Measurements from ENCODE around the gene DCLK1. TPM values are rescaled to one million over a fixed set of nuclear protein-coding genes. Genes with fewer than 3 reads are reported as not detected.

DCLK1 gene
- total RNA-seq, 4 donors from 2014 or later = 0.72 to 9.1 (median 4.9) TPM

- TF ChIP-seq CTCF (IDR thresholded peaks at IDR 0.05) (no peak), POLR2A (IDR thresholded peaks at IDR 0.05) (no peak)
- no peak for DNase-seq
- Histone ChIP-seq H3K36me3 (no peaks in the 10 kb centered on the region), H3K27me3 (peaks cover 0 to 32% (median 0%) of the 10 kb centered on the region in 4 donors), H3K9me3 (no peaks in the 10 kb centered on the region), H3K27ac (peak overlapping the region in 1 of 4 donors; percentile 18), H3K4me3 (no peak overlapping the region), H3K4me1 (peaks cover 0 to 38% (median 12%) of the 10 kb centered on the region in 3 donors)
- intact Hi-C loops (cut with DNase I) = no loop called here
- WGBS, 2 donors = 69 to 73% methylated on average over 2 to 3 of the region's 3 CpGs
These were observed 4.7 kb downstream of the DCLK1 start for GRCh38 chr13:36126491-36126890.

- Histone ChIP-seq H3K4me3 (no peak overlapping the region), H3K27me3 (peaks cover 0 to 26% (median 0%) of the 10 kb centered on the region in 4 donors), H3K27ac (no peak overlapping the region), H3K9me3 (no peaks in the 10 kb centered on the region), H3K36me3 (no peaks in the 10 kb centered on the region), H3K4me1 (peaks cover 0 to 31% (median 12%) of the 10 kb centered on the region in 3 donors)
- intact Hi-C loops (cut with DNase I) = no loop called here
- 90 to 94% methylated on average over 26 to 28 of the region's 28 CpGs for WGBS, 2 donors
- no peak for TF ChIP-seq POLR2A (IDR thresholded peaks at IDR 0.05)
- TF ChIP-seq CTCF (IDR thresholded peaks at IDR 0.05) = no peak
- DNase-seq = no peak
These were observed 5.3 kb downstream of the DCLK1 start for GRCh38 chr13:36125841-36126240.

GRCh38 chr13:36124236-36124822 is 6.9 kb downstream of the DCLK1 start:
- 30 to 32% methylated on average over 5 to 6 of the region's 6 CpGs for WGBS, 2 donors
- Histone ChIP-seq H3K36me3 (no peaks in the 10 kb centered on the region), H3K27ac (peak overlapping the region in 2 of 4 donors; percentile 27 to 62), H3K4me1 (peaks cover 0 to 16% (median 7%) of the 10 kb centered on the region in 3 donors), H3K4me3 (no peak overlapping the region), H3K27me3 (peaks cover 0 to 11% (median 0%) of the 10 kb centered on the region in 4 donors), H3K9me3 (no peaks in the 10 kb centered on the region)
- intact Hi-C loops (cut with DNase I) = no loop called here
- no peak for DNase-seq
- TF ChIP-seq CTCF (IDR thresholded peaks at IDR 0.05) (no peak), POLR2A (IDR thresholded peaks at IDR 0.05) (no peak)

DNA sequence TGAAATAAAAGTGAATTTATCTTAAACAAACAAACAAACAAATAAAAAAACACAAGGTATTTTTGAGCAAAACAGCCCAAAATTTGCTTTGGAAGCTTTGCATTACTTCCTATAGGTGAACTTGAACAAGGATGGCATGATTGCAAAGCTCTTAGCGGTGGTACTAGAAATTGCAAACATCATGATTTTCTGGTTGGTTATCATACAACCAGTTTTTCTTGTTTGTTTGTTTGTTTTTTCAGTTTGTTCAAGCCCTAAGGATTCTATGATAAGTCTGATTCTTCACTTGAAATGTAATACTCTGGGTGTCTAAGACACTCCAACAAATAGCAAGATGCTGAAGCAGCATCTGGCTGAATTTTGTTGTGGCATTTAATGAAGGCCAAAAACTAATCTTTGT is 15.9 kb downstream of the DCLK1 start:
- intact Hi-C loops (cut with DNase I) = no loop called here
- Histone ChIP-seq H3K4me1 (no peaks in the 10 kb centered on the region), H3K27me3 (no peaks in the 10 kb centered on the region), H3K27ac (no peak overlapping the region), H3K36me3 (no peaks in the 10 kb centered on the region), H3K9me3 (no peaks in the 10 kb centered on the region), H3K4me3 (no peak overlapping the region)
- no peak for DNase-seq
- TF ChIP-seq POLR2A (IDR thresholded peaks at IDR 0.05) = no peak
- no peak for TF ChIP-seq CTCF (IDR thresholded peaks at IDR 0.05)
- 90 to 100% methylated on average over 1 of the region's 1 CpG for WGBS, 2 donors

- H3K9me3 ChIP-seq = no peaks in the 10 kb centered on the region
- no peak for DNase-seq
- intact Hi-C loops (cut with DNase I) = no loop called here
- H3K27me3 ChIP-seq = no peaks in the 10 kb centered on the region
- no peaks in the 10 kb centered on the region for H3K36me3 ChIP-seq
- no peak overlapping the region for H3K27ac ChIP-seq
- 58 to 65% methylated on average over 1 of the region's 1 CpG for WGBS, 2 donors
- no peak for TF ChIP-seq POLR2A (IDR thresholded peaks at IDR 0.05)
- TF ChIP-seq CTCF (IDR thresholded peaks at IDR 0.05) = no peak
- no peak overlapping the region for H3K4me3 ChIP-seq
- H3K4me1 ChIP-seq = no peaks in the 10 kb centered on the region
These were observed 16.9 kb downstream of the DCLK1 start for GRCh38 chr13:36114233-36114632.

All from esophagus squamous epithelium (tissue), 5 donors.